Loucy (cell line): Measurements from ENCODE around the gene GON4L.
"Not testable (repeated sequence)": the region's sequence is repeated elsewhere in the genome, so short reads cannot be mapped to it uniquely, and the experiment has no call there.

Source experiments
- H2AFZ ChIP-seq: fragments of 200-600 bp; sonication (generic); 2 replicates; pipeline ENCODE4 v1.6.0; 2016; ENCODE audit warnings: antibody characterized with exemption, mild to moderate bottlenecking, low read length, moderate library complexity
- H3F3A ChIP-seq: fragments of 200-600 bp; 2 replicates; pipeline ENCODE4 v1.6.0; 2016; ENCODE audit warnings: antibody characterized with exemption, low read depth, mild to moderate bottlenecking
- H3K27me3 ChIP-seq: fragments of 200-600 bp; sonication (generic); 2 replicates; pipeline ENCODE4 v1.6.1; 2014; ENCODE audit warnings: low read length, mild to moderate bottlenecking; ENCODE audit not compliant: insufficient read depth, poor library complexity, severe bottlenecking
- H3K36me3 ChIP-seq: fragments of 200-600 bp; sonication (generic); 2 replicates; pipeline ENCODE4 v1.6.1; 2016; ENCODE audit warnings: low read length; ENCODE audit not compliant: insufficient read depth
- H3K4me1 ChIP-seq: fragments of 200-600 bp; sonication (generic); 2 replicates; pipeline ENCODE4 v1.5.1; 2014; ENCODE audit warnings: low read length, mild to moderate bottlenecking; ENCODE audit not compliant: insufficient read depth, poor library complexity, severe bottlenecking
- H3K4me2 ChIP-seq: fragments of 200-600 bp; sonication (generic); 2 replicates; pipeline ENCODE4 v1.6.0; 2014; ENCODE audit warnings: antibody characterized with exemption, low read length, low read depth, mild to moderate bottlenecking; ENCODE audit not compliant: poor library complexity, severe bottlenecking
- H3K4me3 ChIP-seq: fragments of 200-600 bp; sonication (generic); 2 replicates; pipeline ENCODE4 v1.5.1; 2014; ENCODE audit warnings: low read length, mild to moderate bottlenecking, mixed read lengths; ENCODE audit not compliant: poor library complexity, severe bottlenecking
- H3K79me2 ChIP-seq: fragments of 200-600 bp; sonication (generic); 2 replicates; pipeline ENCODE4 v1.6.1; 2014; ENCODE audit warnings: low read length; ENCODE audit not compliant: insufficient read depth
- H3K9ac ChIP-seq: fragments of 200-600 bp; sonication (generic); 2 replicates; pipeline ENCODE4 v1.6.0; 2014; ENCODE audit warnings: mild to moderate bottlenecking, low read depth, low read length, moderate library complexity; ENCODE audit not compliant: poor library complexity, severe bottlenecking
- H3K9me2 ChIP-seq: fragments of 200-600 bp; sonication (generic); replicated peaks from 2 replicates; pipeline ENCODE4 v1.6.1; 2016; ENCODE audit warnings: low read depth, low read length, mixed read lengths
- H3K9me3 ChIP-seq: fragments of 200-600 bp; sonication (generic); 2 replicates; pipeline ENCODE4 v1.6.1; 2014; ENCODE audit warnings: mild to moderate bottlenecking, antibody characterized with exemption, low read length, low read depth; ENCODE audit not compliant: insufficient read depth
- H4K20me1 ChIP-seq: fragments of 200-600 bp; sonication (generic); 2 replicates; pipeline ENCODE4 v1.6.0; 2014; ENCODE audit warnings: antibody characterized with exemption, low read length, mild to moderate bottlenecking; ENCODE audit not compliant: insufficient read depth, poor library complexity, severe bottlenecking
- CTCF ChIP-seq: fragments of 200-600 bp; sonication (generic); conservative IDR thresholded peaks from 2 replicates; pipeline ENCODE4 v1.5.1; 2014; ENCODE audit warnings: mild to moderate bottlenecking, antibody characterized with exemption, low read length
- EZH2phosphoT487 ChIP-seq: fragments of 200-600 bp; IDR thresholded peaks from 2 replicates; pipeline ENCODE4 v1.6.1; 2018; ENCODE audit warnings: antibody characterized with exemption, mild to moderate bottlenecking, moderate library complexity, borderline replicate concordance

The GON4L gene

GRCh38 chr1:155763090-155763815 is 93.8 kb downstream of the GON4L start:
- H3K36me3 ChIP-seq: peaks cover 68% of the 10 kb centered on the region; the same call in 1 of the 2 replicates
- H3F3A ChIP-seq, H2AFZ ChIP-seq, H3K27me3 ChIP-seq, H3K4me1 ChIP-seq, H3K9me3 ChIP-seq, H3K9ac ChIP-seq, H3K4me2 ChIP-seq, H4K20me1 ChIP-seq, H3K9me2 ChIP-seq, H3K79me2 ChIP-seq, H3K4me3 ChIP-seq: not testable (repeated sequence)

GRCh38 chr1:155761736-155762405 is 95.1 kb downstream of the GON4L start:
- no peaks in the 10 kb centered on the region for H3K27me3 ChIP-seq
- H3K4me3 ChIP-seq: no peak overlapping the region
- H3K4me1 ChIP-seq: no peaks in the 10 kb centered on the region
- no peak for TF ChIP-seq CTCF
- TF ChIP-seq EZH2phosphoT487: no peak
- no peaks in the 10 kb centered on the region for H4K20me1 ChIP-seq
- H3K9me2 ChIP-seq: no peaks in the 10 kb centered on the region
- H2AFZ ChIP-seq: no peak overlapping the region
- H3K4me2 ChIP-seq: no peak overlapping the region
- H3K79me2 ChIP-seq: no peaks in the 10 kb centered on the region
- H3K36me3 ChIP-seq: peaks cover 63% of the 10 kb centered on the region; the same call in 1 of the 2 replicates
- H3F3A ChIP-seq: no peaks in the 10 kb centered on the region
- H3K9ac ChIP-seq: no peak overlapping the region
- H3K9me3 ChIP-seq: no peaks in the 10 kb centered on the region

GRCh38 chr1:155760751-155761475 is 96.1 kb downstream of the GON4L start:
- Histone ChIP-seq H3K4me2 (no peak overlapping the region), H3K4me3 (no peak overlapping the region), H3K9ac (no peak overlapping the region), H3K9me3 (no peaks in the 10 kb centered on the region), H3K27me3 (no peaks in the 10 kb centered on the region), H3K79me2 (no peaks in the 10 kb centered on the region), H3K36me3 (peaks cover 63% of the 10 kb centered on the region; the same call in 1 of the 2 replicates), H4K20me1 (no peaks in the 10 kb centered on the region), H3K4me1 (no peaks in the 10 kb centered on the region), H2AFZ (no peak overlapping the region), H3F3A (no peaks in the 10 kb centered on the region), H3K9me2 (no peaks in the 10 kb centered on the region)
- TF ChIP-seq CTCF (no peak), EZH2phosphoT487 (no peak)
